ENCODE results near the gene NOC2L.
A peak's percentile ranks its signal among the peaks of the same experiment; 100 is the strongest.
"Not testable (repeated sequence)": the region's sequence is repeated elsewhere in the genome, so short reads cannot be mapped to it uniquely, and the experiment has no call there.

NOC2L gene

GRCh38 chr1:958823-959730 lies at the start of gene NOC2L:
TSS of gene NOC2L (minus strand) at chr1:959256. CDS start at chr1:959240, 16 bp downstream.
- DNase-seq = peak; percentile 99

DNA sequence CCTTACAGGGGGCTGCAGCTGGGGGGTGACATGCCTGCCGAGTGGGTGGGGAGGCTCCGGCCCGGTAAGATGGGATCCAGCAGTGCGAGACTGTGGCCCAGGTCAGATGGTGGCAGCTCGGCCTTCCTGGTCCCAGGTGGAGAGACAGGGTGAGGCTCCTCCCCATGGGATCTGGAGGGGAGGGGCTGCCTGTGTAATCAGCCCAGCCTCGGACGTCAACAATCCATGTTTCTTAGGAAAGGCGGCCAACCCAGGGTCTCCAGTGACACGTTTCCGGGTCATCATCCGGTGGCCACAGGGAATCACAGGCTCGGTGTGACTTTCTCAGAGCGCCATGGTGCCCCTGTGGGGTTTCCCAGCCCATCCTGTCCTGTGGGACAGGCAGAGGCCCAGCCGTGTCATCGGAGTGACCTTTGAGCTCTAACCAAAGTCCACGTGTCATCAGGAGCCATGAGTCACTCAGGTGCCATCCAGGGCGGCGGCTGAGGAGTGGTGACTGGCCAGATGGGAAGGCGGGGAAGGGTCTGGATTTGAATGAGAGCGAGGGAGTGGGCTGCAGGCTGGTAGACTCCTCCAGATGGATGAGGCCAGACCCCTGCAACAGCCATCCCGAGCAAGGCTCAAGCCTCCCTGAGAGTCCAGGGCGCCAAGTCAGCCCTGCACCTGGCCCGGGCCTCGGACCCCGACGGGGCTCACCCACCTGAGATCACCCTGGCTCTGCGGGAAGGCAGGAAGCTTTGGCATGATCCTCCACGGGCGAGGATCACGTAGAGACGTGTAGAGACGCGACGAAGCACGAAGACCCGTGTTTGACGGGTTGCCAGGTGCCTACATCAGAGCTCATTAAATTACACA lies 47.5 kb upstream of the NOC2L start:
- no peak for DNase-seq

DNA sequence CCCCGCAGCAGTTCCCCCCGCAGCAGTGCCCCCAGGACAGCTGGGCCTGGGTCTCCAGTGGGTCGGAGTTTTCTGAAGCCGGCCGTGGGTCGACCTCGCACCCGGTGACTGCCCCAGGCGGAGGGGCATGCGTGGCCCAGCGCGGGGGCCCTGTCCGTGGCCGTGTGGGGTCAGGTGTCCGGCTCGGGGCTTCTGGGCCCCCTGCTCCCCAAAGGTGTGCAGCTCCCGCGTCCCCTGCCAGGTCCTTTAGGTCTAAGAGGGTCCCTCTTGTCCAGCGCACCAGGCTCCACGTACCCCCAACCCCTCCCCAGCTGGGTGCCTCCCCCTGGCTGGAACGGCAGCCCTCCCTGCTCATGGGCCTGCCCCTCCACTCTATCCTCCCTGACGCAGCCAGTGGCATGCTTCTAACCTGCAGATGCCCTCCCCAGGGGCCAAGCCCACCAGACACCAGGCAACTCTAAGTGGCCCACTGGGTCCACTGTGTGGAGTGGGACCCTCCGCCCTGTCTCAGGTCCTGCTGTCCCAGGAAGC lies 46.8 kb upstream of the NOC2L start:
- DNase-seq = no peak

GRCh38 chr1:1004780-1005697 lies 46.0 kb upstream of the NOC2L start:
- peak; percentile 60 for DNase-seq

DNA sequence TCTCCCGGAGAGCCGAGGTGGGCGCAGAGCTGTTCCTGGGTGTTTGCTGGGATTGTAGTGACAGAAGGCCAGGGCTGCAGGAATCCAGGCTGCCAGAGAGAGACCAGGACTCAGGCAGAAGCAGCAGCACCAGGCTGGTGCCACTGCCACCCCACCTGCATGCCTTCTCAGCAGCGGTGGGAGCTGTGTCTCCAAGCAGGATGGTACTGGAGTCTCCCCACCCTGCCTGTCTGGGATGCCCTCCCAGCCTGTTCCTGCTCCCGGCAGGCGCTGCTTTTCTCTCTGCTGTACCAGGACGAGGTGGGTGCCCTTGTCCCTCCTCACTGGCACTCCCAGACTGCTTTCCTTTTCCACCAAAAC lies 45.3 kb upstream of the NOC2L start:
- no peak for DNase-seq

- DNase-seq = peak; percentile 40
Measured at GRCh38 chr1:1003618-1004419, 44.8 kb upstream of the NOC2L start.

DNA sequence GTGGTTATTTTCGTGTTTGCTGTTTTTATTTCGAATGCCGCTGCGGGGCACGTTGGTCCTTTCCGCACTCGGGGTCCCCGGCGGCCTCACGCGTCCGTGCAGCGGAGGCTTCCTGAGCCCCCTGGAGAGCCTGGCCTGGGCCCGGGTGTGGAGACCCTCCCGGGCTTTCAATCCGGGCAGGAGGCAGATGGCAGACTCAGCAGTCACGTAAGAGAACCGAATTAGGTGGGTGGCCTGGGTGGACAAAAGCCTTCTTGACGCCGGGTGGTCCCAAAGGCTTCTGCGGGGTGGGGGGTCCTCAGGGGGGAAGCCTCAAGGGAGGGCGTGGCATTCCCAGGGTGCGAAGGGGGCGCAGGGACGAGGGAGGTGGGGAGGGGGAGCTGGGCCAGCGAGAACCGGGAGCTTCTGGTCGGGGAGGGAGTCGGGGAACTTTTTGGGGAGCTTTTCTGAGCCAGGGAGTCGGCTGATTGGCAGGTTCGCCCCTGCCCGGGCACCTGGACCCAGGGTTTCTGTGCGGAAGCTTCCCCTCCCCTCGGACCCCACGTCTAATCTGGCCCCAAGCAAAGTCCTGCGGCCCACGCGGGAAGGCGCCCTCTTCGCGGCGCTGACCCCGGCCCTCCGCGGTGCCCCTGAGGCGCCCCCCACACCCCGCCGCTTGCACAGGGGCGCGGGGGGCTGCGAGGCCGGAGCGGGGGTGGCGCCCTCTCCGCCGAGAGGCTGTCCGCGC lies 42.2 kb upstream of the NOC2L start:
- no peak for DNase-seq

- DNase-seq = peak; percentile 93
Measured at GRCh38 chr1:1000357-1001056, 41.5 kb upstream of the NOC2L start.

DNA sequence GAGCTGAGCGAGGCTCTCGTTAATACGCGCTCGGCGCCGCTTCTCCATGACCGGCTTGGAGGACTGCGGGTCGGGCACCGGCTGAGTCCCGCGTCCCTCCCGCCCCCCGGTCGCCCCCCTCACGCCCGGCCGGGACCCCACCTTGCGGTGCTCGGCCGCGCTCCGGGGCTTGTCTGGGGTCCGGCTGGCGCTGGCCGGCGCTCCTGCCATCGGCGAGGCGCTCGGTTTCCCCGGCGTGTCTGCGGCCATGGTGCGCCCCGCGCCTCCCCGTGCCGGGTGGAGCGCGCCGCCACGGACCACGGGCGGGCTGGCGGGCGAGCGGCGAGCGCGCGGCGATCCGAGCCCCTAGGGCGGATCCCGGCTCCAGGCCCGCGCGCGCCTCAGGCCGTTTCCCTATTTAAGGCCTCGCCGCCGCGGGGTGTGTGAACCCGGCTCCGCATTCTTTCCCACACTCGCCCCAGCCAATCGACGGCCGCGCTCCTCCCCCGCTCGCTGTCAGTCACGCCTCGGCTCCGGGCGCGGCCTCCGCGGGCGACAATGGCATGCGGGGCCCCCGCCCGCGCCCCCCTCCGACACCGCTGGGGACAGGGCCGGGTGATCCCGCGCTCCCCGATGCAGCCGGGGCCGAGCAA lies 40.8 kb upstream of the NOC2L start, which contains the start of gene HES4:
TSS of gene HES4 (minus strand) at position 373 of the 632 bp plus-strand sequence. CDS start at position 249, 124 bp downstream.
- peak; percentile 93 for DNase-seq

- no peak for DNase-seq
Measured at GRCh38 chr1:998995-999724, 40.1 kb upstream of the NOC2L start.

DNA sequence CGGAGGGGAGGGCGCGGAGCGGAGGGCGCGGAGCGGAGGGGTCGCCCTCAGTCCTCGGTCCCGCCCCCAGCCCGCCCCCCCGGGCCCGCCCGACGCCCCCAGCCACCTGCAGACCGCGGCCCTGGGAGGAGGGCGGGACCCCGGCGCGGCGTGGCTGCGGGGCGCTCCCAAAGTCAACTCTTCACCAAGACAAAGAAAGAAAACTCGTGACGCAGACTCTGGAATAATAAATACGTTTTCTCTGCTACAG lies 39.6 kb upstream of the NOC2L start:
- no peak for DNase-seq

GRCh38 chr1:997993-998744 lies 39.1 kb upstream of the NOC2L start:
- DNase-seq = no peak

GRCh38 chr1:997713-997992 lies 38.6 kb upstream of the NOC2L start:
- DNase-seq = no peak

GRCh38 chr1:996851-997712 lies 38.0 kb upstream of the NOC2L start:
- DNase-seq = peak; percentile 41

- no peak for DNase-seq
Measured at GRCh38 chr1:995665-996633, 36.9 kb upstream of the NOC2L start.

DNA sequence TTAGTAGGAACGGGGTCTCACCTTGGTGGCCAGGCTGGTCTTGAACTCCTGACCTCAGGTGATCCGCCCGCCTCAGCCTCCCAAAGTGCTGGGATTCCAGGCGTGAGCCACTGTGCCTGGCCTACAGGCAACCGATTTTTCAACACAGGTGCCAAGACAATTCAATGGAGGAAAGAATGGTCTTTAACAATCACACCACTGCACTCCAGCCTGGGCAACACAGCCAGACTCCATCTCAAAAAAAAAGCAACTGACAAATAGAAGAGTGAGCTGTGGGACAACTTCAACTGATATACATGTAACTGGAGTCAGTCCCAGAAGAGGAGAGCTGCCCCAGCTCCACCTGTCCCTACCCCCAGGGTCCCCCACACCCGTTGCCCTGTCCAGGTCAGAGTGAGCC lies 35.5 kb upstream of the NOC2L start:
- DNase-seq = not testable (repeated sequence)
